Sigmoid colon (tissue), 7 donors: ENCODE measurements around the gene ZNF217. TPM values are rescaled to one million over a fixed set of nuclear protein-coding genes. Genes with fewer than 3 reads are reported as not detected.
A peak's percentile ranks its signal among the peaks of the same experiment; 100 is the strongest.
"Not testable (repeated sequence)": the region's sequence is repeated elsewhere in the genome, so short reads cannot be mapped to it uniquely, and the experiment has no call there.

Source experiments
- DNase-seq: peaks from one replicate; pipeline ENCODE4 v3.0.0-alpha.2; 2019
- H3K27ac ChIP-seq, 4 donors: fragments of 200-600 bp; sonication (generic); one replicate each; pipeline ENCODE4 v1.5.1; 2016 to 2019; ENCODE audit warnings: mild to moderate bottlenecking in 1 of 4
- H3K27me3 ChIP-seq, 3 donors: fragments of 200-600 bp; sonication (generic); one replicate each; pipeline ENCODE4 v1.5.1; 2019; ENCODE audit warnings: mild to moderate bottlenecking in 1 of 3
- H3K36me3 ChIP-seq, 4 donors: fragments of 200-600 bp; sonication (generic); one replicate each; pipeline ENCODE4 v1.5.1; 2016 to 2019
- H3K4me1 ChIP-seq, 4 donors: fragments of 200-600 bp; sonication (generic); one replicate each; pipeline ENCODE4 v1.5.1; 2017 to 2019
- H3K4me3 ChIP-seq, 4 donors: fragments of 200-600 bp; sonication (generic); one replicate each; pipeline ENCODE4 v1.5.1; 2017 to 2019; ENCODE audit warnings: mild to moderate bottlenecking in 2 of 4, moderate library complexity in 1 of 4
- H3K9me3 ChIP-seq, 4 donors: fragments of 200-600 bp in 3 of 4; sonication (generic) in 3 of 4; one replicate each; pipeline versions ENCODE4 v1.5.1 to v1.6.1; 2013 to 2019
- EP300 ChIP-seq, 4 donors: sonication (generic); formaldehyde crosslinking; IDR thresholded peaks; one replicate each; pipeline ENCODE4 v1.6.1; 2017; ENCODE audit warnings: antibody characterized with exemption in 4 of 4
- POLR2A ChIP-seq, 2 donors: fragments of 450-650 bp; IDR thresholded peaks; one replicate each; pipeline ENCODE4 v1.6.1; 2016; ENCODE audit warnings: antibody characterized with exemption in 2 of 2, mild to moderate bottlenecking in 2 of 2, moderate library complexity in 2 of 2
- POLR2AphosphoS5 ChIP-seq, 4 donors: sonication (generic); formaldehyde crosslinking; IDR thresholded peaks; one replicate each; pipeline ENCODE4 v1.6.1; 2017; ENCODE audit warnings: antibody characterized with exemption in 4 of 4
- whole genome bisulfite sequencing, 2 donors: extraction: QIAGEN DNeasy Blood & Tissue Kit; methylation state at CpG; one replicate each; pipeline ENCODE4 v1.1.7; 2013; 5-methylcytosine and 5-hydroxymethylcytosine counted together
- intact Hi-C: fragments of 100-400 bp; cut with DNase I; formaldehyde crosslinking; loops from one replicate; pipeline ENCODE4 v1.15.1; 2023
- polyA plus RNA-seq, 3 donors: library from polyadenylated mRNA; stranded (reverse); fragments of 200-250 nt; gene quantifications; one replicate each; pipeline ENCODE4 v1.2.3, GENCODE V29; 2013
- total RNA-seq, 4 donors: library from RNA; depleted of rRNA; stranded (reverse); fragments of >200 nt; gene quantifications; one replicate each; pipeline ENCODE4 v1.1.0, GENCODE V29; 2016
- TF ChIP-seq, protein P1 (sequence below), 4 experiments: fragments of 450-650 bp in 3 of 4; fragments of 200-600 bp in 1 of 4; IDR thresholded peaks; one replicate each; pipeline ENCODE4 v1.5.1; 2016 to 2019; ENCODE audit warnings: antibody characterized with exemption in 4 of 4, mild to moderate bottlenecking in 3 of 4, moderate library complexity in 2 of 4
- donor health status: healthy with polysubstance abuse.
- donor health status: Bipolar disorder and iron deficiency.
- donor health status: healthy.

ZNF217 gene
- total and polyA plus RNA-seq, 7 donors: 11.4 to 27.0 (median 18.4) TPM

DNA sequence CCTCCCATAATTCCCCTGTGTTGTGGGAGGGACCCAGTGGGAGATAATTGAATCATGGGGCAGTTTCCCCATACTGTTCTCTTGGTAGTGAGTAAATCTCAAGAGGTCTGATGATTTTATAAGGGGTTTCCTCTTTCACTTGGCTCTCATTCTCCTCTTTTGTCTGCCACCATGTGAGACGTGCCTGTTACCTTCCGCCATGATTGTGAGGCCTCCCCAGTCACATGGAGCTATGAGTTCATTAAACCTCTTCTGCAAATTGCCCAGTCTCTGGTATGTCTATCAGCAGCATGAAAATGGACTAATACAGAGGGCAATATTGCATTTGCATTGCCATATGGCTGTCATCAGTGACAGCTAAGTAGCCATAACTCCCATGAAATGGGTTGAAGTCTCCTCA is 63.2 kb downstream of the ZNF217 start:
- no peaks in the 10 kb centered on the region for H3K27me3 ChIP-seq
- WGBS, 2 donors: 78 to 81% methylated on average over 2 of the region's 2 CpGs
- TF ChIP-seq, protein P1, sequence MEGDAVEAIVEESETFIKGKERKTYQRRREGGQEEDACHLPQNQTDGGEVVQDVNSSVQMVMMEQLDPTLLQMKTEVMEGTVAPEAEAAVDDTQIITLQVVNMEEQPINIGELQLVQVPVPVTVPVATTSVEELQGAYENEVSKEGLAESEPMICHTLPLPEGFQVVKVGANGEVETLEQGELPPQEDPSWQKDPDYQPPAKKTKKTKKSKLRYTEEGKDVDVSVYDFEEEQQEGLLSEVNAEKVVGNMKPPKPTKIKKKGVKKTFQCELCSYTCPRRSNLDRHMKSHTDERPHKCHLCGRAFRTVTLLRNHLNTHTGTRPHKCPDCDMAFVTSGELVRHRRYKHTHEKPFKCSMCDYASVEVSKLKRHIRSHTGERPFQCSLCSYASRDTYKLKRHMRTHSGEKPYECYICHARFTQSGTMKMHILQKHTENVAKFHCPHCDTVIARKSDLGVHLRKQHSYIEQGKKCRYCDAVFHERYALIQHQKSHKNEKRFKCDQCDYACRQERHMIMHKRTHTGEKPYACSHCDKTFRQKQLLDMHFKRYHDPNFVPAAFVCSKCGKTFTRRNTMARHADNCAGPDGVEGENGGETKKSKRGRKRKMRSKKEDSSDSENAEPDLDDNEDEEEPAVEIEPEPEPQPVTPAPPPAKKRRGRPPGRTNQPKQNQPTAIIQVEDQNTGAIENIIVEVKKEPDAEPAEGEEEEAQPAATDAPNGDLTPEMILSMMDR (IDR thresholded peaks at IDR 0.05): no peak
- TF ChIP-seq EP300 (IDR thresholded peaks at IDR 0.05): no peak
- TF ChIP-seq POLR2AphosphoS5 (IDR thresholded peaks at IDR 0.05): no peak
- no peak overlapping the region for H3K27ac ChIP-seq
- DNase-seq: no peak
- H3K9me3 ChIP-seq: no peaks in the 10 kb centered on the region
- no peaks in the 10 kb centered on the region for H3K4me1 ChIP-seq
- intact Hi-C loops: no loop called here
- no peaks in the 10 kb centered on the region for H3K36me3 ChIP-seq
- H3K4me3 ChIP-seq: no peak overlapping the region

GRCh38 chr20:53529658-53530057 is 64.0 kb downstream of the ZNF217 start:
- H3K27ac ChIP-seq: no peak overlapping the region
- H3K27me3 ChIP-seq: no peaks in the 10 kb centered on the region
- H3K4me3 ChIP-seq: no peak overlapping the region
- 80 to 88% methylated on average over 5 of the region's 5 CpGs for WGBS, 2 donors
- no peaks in the 10 kb centered on the region for H3K9me3 ChIP-seq
- peak; percentile 9 for DNase-seq
- no peaks in the 10 kb centered on the region for H3K4me1 ChIP-seq
- intact Hi-C loops: no loop called here
- TF ChIP-seq POLR2AphosphoS5 (IDR thresholded peaks at IDR 0.05) (no peak), POLR2A (IDR thresholded peaks at IDR 0.05) (no peak), EP300 (IDR thresholded peaks at IDR 0.05) (no peak)
- TF ChIP-seq, protein P1 (IDR thresholded peaks at IDR 0.05): no peak
- no peaks in the 10 kb centered on the region for H3K36me3 ChIP-seq

DNA sequence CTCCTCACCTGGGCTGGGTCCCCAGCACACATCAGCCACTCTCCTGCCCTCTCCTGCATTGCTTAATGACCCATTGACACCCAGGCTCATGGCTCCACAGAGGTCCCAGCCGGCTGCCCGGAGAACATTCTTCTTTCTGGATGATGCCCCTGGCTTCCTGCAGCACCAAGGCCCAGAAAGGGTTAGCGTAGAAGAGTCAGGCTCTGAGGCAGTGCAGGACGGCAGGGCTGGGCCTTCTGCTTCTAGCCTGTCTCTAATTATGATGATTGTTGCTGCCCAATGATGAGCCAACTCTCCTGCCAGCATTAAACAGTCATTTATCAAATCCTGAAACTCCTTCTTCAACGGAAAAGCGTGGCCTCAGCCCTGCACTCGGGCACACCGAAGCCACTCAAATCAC is 66.4 kb downstream of the ZNF217 start:
- intact Hi-C loops: no loop called here
- no peaks in the 10 kb centered on the region for H3K36me3 ChIP-seq
- H3K9me3 ChIP-seq: no peaks in the 10 kb centered on the region
- 85 to 87% methylated on average over 8 of the region's 8 CpGs for WGBS, 2 donors
- H3K27ac ChIP-seq: no peak overlapping the region
- TF ChIP-seq EP300 (IDR thresholded peaks at IDR 0.05): no peak
- no peak for TF ChIP-seq POLR2AphosphoS5 (IDR thresholded peaks at IDR 0.05)
- no peak for TF ChIP-seq POLR2A (IDR thresholded peaks at IDR 0.05)
- TF ChIP-seq, protein P1 (IDR thresholded peaks at IDR 0.05): no peak
- DNase-seq: no peak
- H3K4me3 ChIP-seq: no peak overlapping the region
- H3K4me1 ChIP-seq: no peaks in the 10 kb centered on the region
- H3K27me3 ChIP-seq: no peaks in the 10 kb centered on the region

DNA sequence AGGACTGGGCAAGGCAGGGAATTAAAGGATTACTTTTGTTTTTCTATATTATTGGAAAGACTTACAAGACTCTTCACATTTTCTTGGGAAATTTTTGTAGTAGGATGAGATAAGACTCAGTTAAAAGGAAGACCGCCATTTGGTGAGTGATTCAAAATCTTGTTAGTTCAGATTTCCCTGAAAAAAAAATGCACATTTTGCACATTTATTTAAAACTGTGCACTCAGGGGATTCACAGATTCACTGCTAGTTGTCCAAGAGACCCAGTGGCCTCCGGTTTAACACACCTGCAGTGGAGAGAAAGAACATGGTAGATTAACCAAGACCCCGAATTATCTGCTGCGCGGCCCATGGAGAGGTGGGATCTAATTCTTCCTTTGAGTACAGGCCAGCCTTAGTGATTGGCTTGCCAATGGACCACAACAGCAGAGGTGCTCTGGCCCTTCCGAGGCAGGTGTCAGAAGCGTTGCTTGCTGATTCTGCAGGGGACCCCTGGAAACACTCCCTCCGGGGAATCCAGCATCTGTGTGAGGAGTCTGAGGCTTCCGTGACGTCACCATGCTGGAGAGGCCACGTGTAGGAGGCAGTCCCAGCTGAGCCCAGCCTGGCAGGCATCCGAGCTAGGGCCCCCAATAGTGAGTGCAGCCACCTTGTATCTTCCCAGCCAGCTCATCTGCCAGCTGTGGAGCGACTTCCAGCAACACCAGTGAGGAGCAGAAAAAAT is 68.9 kb downstream of the ZNF217 start:
- 85% methylated on average over 13 of the region's 13 CpGs for WGBS, 2 donors
- Histone ChIP-seq H3K4me1 (no peaks in the 10 kb centered on the region), H3K27ac (no peak overlapping the region), H3K4me3 (no peak overlapping the region), H3K9me3 (no peaks in the 10 kb centered on the region), H3K27me3 (no peaks in the 10 kb centered on the region), H3K36me3 (no peaks in the 10 kb centered on the region)
- DNase-seq: no peak
- TF ChIP-seq, protein P1 (IDR thresholded peaks at IDR 0.05): no peak
- no peak for TF ChIP-seq EP300 (IDR thresholded peaks at IDR 0.05)
- intact Hi-C loops: no loop called here

DNA sequence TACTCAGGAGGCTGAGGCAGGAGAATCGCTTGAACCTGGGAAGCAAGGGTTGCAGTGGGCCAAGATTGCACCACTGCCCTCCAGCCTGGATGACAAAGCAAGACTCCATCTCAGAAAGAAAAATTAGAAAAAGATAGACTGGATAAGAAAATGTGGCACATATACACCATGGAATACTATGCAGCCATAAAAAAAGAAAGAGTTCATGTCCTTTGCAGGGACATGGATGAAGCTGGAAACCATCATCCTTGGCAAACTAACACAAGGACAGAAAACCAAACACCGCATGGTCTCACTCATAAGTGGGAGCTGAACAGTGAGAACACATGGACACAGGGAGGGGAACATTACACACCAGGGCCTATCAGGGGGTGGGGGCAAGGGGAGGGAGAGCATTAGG is 70.0 kb downstream of the ZNF217 start:
- intact Hi-C loops, H3K4me1 ChIP-seq, H3K36me3 ChIP-seq, H3K9me3 ChIP-seq, H3K4me3 ChIP-seq, H3K27me3 ChIP-seq, DNase-seq, H3K27ac ChIP-seq: not testable (repeated sequence)
- 94 to 96% methylated on average over 2 of the region's 2 CpGs for WGBS, 2 donors
